ENCODE measurements around the gene RPL4.
"Not testable (repeated sequence)": the region's sequence is repeated elsewhere in the genome, so short reads cannot be mapped to it uniquely, and the experiment has no call there.

The RPL4 gene

DNA sequence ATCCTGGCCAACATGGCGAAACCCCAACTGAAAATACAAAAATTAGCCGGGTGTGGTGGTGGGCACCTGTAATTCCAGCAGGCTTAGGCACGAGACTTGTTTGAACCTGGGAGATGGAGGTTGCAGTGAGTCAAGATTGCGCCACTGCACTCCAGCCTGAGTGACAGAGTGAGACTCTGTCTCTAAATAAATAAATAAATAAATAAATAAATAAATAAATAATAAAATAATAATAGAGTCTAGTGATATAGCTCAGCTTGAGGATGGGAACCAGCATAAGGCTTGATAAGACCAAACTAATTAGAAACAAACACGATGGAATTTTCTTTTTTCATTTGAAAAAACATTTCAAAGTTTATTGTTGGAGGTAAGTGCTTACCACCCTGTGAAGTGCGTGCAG is 43.4 kb downstream of the RPL4 start:
- DNase-seq (ENCODE audit: insufficient read length, low spot score); FAIRE-seq: not testable (repeated sequence)

- DNase-seq (ENCODE audit: insufficient read length, low spot score) (no peak), FAIRE-seq (peak; percentile 31)
Measured at GRCh38 chr15:66459818-66460615, 44.6 kb downstream of the RPL4 start.

DNA sequence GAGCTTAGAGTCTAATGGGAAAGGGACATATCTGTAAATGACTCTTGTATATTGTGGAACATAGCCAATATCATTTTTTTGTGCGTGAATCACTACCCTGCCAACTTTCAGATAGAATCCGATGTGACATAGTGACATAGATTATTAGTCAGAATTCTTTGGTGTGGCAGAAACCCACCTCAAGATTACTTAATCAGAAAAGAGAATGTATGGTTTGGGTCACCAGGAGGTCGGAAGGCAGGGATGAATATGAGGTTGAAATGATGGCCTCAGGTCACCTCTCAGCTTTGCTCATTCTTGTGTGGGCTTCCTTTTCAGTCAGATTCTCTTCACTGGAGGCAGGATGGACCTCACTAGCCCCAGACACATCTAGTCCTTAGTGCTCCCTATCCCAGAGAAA is 48.4 kb downstream of the RPL4 start:
- FAIRE-seq, result no peak
- DNase-seq (ENCODE audit: insufficient read length, low spot score), result no peak

- DNase-seq (ENCODE audit: insufficient read length, low spot score), result no peak
Measured at GRCh38 chr15:66454143-66454542, 50.5 kb downstream of the RPL4 start.

DNA sequence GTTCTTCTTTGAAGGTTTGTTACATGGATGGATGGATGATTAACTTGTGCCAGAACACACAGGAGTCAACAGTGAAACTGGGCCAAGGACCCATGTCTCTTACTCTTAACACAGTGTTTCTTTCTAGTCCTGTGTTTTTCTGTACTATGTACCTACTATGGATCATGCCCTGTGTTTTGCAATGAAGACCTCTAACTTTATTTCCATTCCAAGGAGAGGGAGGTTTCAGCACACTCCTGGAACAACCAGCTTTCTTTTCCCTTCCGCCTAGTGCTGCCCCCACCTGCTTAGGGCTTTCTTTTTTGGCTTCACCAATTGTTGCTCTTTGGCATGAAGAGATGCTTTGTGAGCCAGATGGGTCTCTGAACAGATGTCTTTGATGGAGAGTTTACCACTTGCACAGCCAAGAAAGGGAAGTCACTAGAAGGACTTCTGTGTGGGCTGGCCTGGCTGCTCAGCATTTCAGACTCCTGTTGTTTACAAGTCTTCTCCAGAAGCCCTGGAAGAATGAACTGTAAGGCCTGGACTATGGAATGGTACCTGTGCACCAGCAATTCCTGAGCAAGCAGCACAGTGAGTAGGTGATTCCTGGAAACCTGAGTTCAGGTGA is 51.6 kb downstream of the RPL4 start:
- DNase-seq (ENCODE audit: insufficient read length, low spot score) (no peak), FAIRE-seq (no peak)

More at GRCh38 chr15:66454143-66454542, 50.5 kb downstream of the RPL4 start:
- FAIRE-seq, result no peak

GRCh38 chr15:66452420-66452819 is 52.2 kb downstream of the RPL4 start:
- no peak for DNase-seq (ENCODE audit: insufficient read length, low spot score)
- FAIRE-seq, result no peak

Data from GM19239 (cell line).